ENCODE results near the gene MEAF6. TPM values are rescaled to one million over a fixed set of nuclear protein-coding genes. Genes with fewer than 3 reads are reported as not detected.

The MEAF6 gene
- polyA plus RNA-seq, 1 of the 3 experiments (the other 2 are of a cell fraction) = 60.5 TPM

DNA sequence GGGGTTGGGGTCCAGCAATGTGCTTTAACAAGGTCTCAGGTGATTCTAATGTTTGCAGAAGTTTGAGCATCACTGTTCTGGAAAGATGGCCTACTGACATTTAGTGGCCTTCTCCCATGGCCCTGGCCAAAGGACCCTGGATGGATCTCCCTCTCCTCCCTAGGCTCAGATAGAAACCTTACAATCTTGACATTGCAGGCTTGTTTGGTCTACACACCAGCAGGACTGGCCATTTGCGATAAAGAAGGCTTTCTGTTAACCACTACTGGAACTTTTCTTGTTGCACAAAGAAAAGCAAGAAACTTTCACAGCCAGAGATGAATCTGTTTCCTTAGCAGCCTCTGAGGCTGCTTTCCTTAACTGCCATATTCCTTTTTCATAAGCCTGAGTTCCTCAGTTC, 48.4 kb upstream of the MEAF6 start:
- CTCF ChIA-PET = interaction anchor here (0.9 to 1.6 kb wide), 7 partner anchors 12 to 123 kb away, joined by 3 to 6 read pairs (median 4); no protein-coding TSS in a partner anchor
- no peaks in the 10 kb centered on the region for H3K4me1 ChIP-seq (ENCODE audit: control insufficient read depth in 1 of 2, insufficient read depth in 2 of 2, low read depth in 1 of 2, low read length in 1 of 2)

More for the DNA sequence above, 48.4 kb upstream of the MEAF6 start:
- H3K9me2 ChIP-seq = no peaks in the 10 kb centered on the region
- H3K4me3 ChIP-seq (ENCODE audit: low read depth in 2 of 2, low read length in 1 of 2) = no peak overlapping the region
- TF ChIP-seq POLR2AphosphoS5 (IDR thresholded peaks at IDR 0.05; ENCODE audit: low read depth, low read length) (no peak), JUND (IDR thresholded peaks at IDR 0.05) (no peak), MEF2A (IDR thresholded peaks at IDR 0.05; ENCODE audit: borderline replicate concordance, low read depth) (no peak), NRF1 (IDR thresholded peaks at IDR 0.05; ENCODE audit: low read depth, low read length) (no peak), TCF12 (IDR thresholded peaks at IDR 0.05) (no peak), RAD21 (IDR thresholded peaks at IDR 0.05; ENCODE audit: low read length) (no peak), SIN3A (IDR thresholded peaks at IDR 0.05; ENCODE audit: borderline replicate concordance, low read depth, low read length) (no peak), RFX5 (IDR thresholded peaks at IDR 0.05; ENCODE audit: low read length) (no peak), CHD2 (IDR thresholded peaks at IDR 0.05; ENCODE audit: low read length, partially characterized antibody) (no peak), TAF1 (IDR thresholded peaks at IDR 0.05; ENCODE audit: borderline replicate concordance, low read depth, low read length) (no peak), RCOR1 (IDR thresholded peaks at IDR 0.05; ENCODE audit: low read length) (no peak), FOSL2 (IDR thresholded peaks at IDR 0.05; ENCODE audit: borderline replicate concordance, low read depth) (no peak), SMC3 (IDR thresholded peaks at IDR 0.05; ENCODE audit: low read depth, low read length) (no peak), TEAD4 (IDR thresholded peaks at IDR 0.05; ENCODE audit: borderline replicate concordance, insufficient read depth) (no peak), FOXM1 (IDR thresholded peaks at IDR 0.05; ENCODE audit: low read depth) (no peak)
- TF ChIP-seq, protein P1, sequence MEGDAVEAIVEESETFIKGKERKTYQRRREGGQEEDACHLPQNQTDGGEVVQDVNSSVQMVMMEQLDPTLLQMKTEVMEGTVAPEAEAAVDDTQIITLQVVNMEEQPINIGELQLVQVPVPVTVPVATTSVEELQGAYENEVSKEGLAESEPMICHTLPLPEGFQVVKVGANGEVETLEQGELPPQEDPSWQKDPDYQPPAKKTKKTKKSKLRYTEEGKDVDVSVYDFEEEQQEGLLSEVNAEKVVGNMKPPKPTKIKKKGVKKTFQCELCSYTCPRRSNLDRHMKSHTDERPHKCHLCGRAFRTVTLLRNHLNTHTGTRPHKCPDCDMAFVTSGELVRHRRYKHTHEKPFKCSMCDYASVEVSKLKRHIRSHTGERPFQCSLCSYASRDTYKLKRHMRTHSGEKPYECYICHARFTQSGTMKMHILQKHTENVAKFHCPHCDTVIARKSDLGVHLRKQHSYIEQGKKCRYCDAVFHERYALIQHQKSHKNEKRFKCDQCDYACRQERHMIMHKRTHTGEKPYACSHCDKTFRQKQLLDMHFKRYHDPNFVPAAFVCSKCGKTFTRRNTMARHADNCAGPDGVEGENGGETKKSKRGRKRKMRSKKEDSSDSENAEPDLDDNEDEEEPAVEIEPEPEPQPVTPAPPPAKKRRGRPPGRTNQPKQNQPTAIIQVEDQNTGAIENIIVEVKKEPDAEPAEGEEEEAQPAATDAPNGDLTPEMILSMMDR (IDR thresholded peaks at IDR 0.05) = no peak
- TF ChIP-seq, protein P2, sequence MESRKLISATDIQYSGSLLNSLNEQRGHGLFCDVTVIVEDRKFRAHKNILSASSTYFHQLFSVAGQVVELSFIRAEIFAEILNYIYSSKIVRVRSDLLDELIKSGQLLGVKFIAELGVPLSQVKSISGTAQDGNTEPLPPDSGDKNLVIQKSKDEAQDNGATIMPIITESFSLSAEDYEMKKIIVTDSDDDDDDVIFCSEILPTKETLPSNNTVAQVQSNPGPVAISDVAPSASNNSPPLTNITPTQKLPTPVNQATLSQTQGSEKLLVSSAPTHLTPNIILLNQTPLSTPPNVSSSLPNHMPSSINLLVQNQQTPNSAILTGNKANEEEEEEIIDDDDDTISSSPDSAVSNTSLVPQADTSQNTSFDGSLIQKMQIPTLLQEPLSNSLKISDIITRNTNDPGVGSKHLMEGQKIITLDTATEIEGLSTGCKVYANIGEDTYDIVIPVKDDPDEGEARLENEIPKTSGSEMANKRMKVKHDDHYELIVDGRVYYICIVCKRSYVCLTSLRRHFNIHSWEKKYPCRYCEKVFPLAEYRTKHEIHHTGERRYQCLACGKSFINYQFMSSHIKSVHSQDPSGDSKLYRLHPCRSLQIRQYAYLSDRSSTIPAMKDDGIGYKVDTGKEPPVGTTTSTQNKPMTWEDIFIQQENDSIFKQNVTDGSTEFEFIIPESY (IDR thresholded peaks at IDR 0.05; ENCODE audit: borderline replicate concordance, low read depth) = no peak
- TF ChIP-seq, protein P3, sequence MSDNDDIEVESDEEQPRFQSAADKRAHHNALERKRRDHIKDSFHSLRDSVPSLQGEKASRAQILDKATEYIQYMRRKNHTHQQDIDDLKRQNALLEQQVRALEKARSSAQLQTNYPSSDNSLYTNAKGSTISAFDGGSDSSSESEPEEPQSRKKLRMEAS (IDR thresholded peaks at IDR 0.05; ENCODE audit: low read depth) = no peak
- TF ChIP-seq, protein P4, sequence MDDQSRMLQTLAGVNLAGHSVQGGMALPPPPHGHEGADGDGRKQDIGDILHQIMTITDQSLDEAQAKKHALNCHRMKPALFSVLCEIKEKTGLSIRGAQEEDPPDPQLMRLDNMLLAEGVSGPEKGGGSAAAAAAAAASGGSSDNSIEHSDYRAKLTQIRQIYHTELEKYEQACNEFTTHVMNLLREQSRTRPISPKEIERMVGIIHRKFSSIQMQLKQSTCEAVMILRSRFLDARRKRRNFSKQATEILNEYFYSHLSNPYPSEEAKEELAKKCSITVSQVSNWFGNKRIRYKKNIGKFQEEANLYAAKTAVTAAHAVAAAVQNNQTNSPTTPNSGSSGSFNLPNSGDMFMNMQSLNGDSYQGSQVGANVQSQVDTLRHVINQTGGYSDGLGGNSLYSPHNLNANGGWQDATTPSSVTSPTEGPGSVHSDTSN (IDR thresholded peaks at IDR 0.05) = no peak
- H3K9me3 ChIP-seq = no peaks in the 10 kb centered on the region
- H3F3A ChIP-seq (replicated peaks; ENCODE audit: insufficient read depth) = peaks cover 23% of the 10 kb centered on the region
- H4K20me1 ChIP-seq (ENCODE audit: insufficient read depth) = no peaks in the 10 kb centered on the region
- H3K4me2 ChIP-seq = no peak overlapping the region
- H3K27me3 ChIP-seq (ENCODE audit: insufficient read depth) = no peaks in the 10 kb centered on the region
- peaks cover 39 to 49% of the 10 kb centered on the region in 2 experiments for H3K36me3 ChIP-seq (replicated peaks in 1 of 2; ENCODE audit: control insufficient read depth in 1 of 2, insufficient read depth in 2 of 2, low read length in 1 of 2)
- H3K27ac ChIP-seq (ENCODE audit: low read depth in 2 of 2, low read length in 1 of 2) = peak overlapping the region in 1 of 2 experiments; percentile 8; a peak in 1 of 4 replicates
- H2AFZ ChIP-seq (ENCODE audit: low read depth) = no peak overlapping the region
- no peak for DNase-seq
- H3K9ac ChIP-seq = no peak overlapping the region
- no CpG with 5 or more reads among the region's 1 CpG for WGBS (ENCODE audit: low lambda C conversion rate)
- no peaks in the 10 kb centered on the region for H3K79me2 ChIP-seq (ENCODE audit: insufficient read depth)
- POLR2A ChIA-PET = no interaction called here

Data from SK-N-SH (cell line).